ENCODE results near the gene PDCD1.
"Not testable (repeated sequence)": the region's sequence is repeated elsewhere in the genome, so short reads cannot be mapped to it uniquely, and the experiment has no call there.

The PDCD1 gene

DNA sequence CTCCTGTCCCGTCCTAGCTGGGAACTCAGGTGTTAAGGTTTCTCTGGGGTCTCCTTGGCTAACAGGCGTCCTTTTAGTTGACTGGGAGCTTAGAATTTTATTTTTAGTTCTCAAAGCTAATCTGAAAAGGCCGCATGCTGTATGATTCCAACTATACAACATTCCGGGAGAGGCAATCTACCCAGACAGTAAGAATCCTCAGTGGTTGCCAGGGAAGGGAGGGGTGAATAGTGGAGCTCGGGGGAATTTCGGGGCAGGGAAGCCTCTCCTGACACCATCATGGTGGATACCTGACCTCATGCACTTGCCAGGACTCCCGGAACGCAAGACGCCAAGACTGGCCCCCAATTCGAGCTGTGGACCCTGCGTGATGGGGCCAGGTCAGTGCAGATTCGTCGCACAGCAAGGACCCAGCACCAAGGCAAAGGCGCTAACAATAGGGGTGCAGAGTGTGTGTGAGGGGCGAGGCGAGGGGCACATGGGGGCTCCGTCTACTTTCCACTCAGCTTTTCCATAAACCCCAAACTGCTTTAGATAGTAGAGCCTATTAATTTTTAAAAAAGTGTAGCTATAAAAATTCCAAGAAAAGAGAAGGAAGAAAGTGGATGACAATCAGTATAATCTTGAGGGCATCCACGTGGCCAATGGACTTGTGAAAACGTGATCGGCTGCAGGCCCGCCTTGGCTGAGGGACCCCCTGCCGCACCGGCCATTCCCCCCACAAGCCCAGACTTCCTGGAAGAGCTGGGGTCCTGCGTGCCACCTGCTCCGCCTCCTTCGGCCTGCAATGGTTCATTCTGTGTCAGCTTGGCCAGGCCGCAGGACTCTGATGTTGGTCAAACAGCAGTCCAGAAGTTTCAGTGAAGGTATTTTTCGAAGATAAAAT, 17.3 kb downstream of the PDCD1 start:
- no peaks in the 10 kb centered on the region for H3K27me3 ChIP-seq (replicated peaks; ENCODE audit: control insufficient read depth, insufficient read depth, low read length)
- no peak overlapping the region for H3K4me3 ChIP-seq (replicated peaks; ENCODE audit: low read depth, low read length)
- no peaks in the 10 kb centered on the region for H3K36me3 ChIP-seq (ENCODE audit: control insufficient read depth, insufficient read depth, low read length)
- no peak for DNase-seq (ENCODE audit: extremely low read depth, insufficient read length)
- TF ChIP-seq, protein P1, sequence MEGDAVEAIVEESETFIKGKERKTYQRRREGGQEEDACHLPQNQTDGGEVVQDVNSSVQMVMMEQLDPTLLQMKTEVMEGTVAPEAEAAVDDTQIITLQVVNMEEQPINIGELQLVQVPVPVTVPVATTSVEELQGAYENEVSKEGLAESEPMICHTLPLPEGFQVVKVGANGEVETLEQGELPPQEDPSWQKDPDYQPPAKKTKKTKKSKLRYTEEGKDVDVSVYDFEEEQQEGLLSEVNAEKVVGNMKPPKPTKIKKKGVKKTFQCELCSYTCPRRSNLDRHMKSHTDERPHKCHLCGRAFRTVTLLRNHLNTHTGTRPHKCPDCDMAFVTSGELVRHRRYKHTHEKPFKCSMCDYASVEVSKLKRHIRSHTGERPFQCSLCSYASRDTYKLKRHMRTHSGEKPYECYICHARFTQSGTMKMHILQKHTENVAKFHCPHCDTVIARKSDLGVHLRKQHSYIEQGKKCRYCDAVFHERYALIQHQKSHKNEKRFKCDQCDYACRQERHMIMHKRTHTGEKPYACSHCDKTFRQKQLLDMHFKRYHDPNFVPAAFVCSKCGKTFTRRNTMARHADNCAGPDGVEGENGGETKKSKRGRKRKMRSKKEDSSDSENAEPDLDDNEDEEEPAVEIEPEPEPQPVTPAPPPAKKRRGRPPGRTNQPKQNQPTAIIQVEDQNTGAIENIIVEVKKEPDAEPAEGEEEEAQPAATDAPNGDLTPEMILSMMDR (IDR thresholded peaks at IDR 0.05; ENCODE audit: insufficient read depth, low read length, poor library complexity, severe bottlenecking), result no peak

DNA sequence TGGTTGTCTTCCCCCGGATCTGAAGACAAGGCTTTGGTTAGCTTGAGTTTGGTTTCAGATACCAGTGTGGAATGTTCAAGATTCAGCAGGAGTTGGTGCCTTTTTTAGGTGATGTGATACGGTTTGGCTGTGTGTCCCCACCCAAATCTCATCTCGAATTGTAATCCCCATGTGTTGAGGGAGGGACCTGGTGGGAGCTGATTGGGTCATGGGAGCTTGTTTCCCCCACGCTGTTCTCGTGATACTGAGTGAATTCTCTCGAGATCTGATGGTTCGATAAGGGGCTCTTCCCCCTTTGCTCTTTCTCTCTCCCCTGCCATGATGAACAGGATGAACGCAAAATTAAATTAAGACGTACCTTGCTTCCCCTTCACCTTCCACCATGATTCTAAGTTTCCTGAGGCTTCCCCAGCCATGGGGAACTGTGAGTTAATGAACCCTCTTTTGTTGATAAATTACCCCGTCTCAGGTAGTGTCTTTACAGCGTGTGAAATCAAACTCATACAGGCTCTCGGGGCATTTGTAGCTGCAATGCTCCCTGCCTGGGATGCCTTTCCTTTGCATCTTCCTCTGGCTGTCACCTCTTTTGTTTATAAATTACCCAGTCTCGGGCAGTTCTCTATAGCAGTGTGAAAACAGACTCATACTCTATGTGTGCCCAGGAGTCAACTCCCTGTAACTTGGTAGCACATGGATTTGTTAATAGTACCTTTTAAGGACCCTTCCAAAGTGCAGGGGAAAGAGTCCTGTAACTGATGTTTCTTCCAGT, 21.3 kb downstream of the PDCD1 start:
- Histone ChIP-seq H3K36me3 (ENCODE audit: control insufficient read depth, insufficient read depth, low read length) (no peaks in the 10 kb centered on the region), H3K27me3 (replicated peaks; ENCODE audit: control insufficient read depth, insufficient read depth, low read length) (no peaks in the 10 kb centered on the region), H3K4me3 (replicated peaks; ENCODE audit: low read depth, low read length) (no peak overlapping the region)
- TF ChIP-seq, protein P1 (IDR thresholded peaks at IDR 0.05; ENCODE audit: insufficient read depth, low read length, poor library complexity, severe bottlenecking), result no peak
- DNase-seq (ENCODE audit: extremely low read depth, insufficient read length), result no peak

DNA sequence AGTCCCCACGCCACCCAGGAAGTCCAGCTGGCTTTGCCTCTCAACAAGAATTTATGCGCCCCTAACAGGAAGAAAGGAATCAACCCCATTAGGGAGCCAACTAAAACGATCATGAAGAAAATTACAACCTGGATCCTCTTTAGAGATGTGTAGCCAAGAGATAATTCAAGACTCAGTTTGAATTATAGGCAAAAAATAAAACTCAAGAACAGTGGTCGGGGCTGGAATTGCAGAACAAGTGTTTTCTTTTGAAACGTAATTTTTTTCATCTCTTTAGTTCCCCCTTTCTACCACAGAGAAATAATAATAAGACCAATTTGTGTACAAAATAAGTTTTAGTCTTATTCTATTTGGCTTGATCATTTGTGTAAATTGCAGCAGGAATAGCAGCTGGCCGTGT, 22.4 kb downstream of the PDCD1 start:
- no peak overlapping the region for H3K4me3 ChIP-seq (replicated peaks; ENCODE audit: low read depth, low read length)
- DNase-seq (ENCODE audit: extremely low read depth, insufficient read length), result no peak
- no peaks in the 10 kb centered on the region for H3K36me3 ChIP-seq (ENCODE audit: control insufficient read depth, insufficient read depth, low read length)
- TF ChIP-seq, protein P1 (IDR thresholded peaks at IDR 0.05; ENCODE audit: insufficient read depth, low read length, poor library complexity, severe bottlenecking), result no peak
- H3K27me3 ChIP-seq (replicated peaks; ENCODE audit: control insufficient read depth, insufficient read depth, low read length), result no peaks in the 10 kb centered on the region

DNA sequence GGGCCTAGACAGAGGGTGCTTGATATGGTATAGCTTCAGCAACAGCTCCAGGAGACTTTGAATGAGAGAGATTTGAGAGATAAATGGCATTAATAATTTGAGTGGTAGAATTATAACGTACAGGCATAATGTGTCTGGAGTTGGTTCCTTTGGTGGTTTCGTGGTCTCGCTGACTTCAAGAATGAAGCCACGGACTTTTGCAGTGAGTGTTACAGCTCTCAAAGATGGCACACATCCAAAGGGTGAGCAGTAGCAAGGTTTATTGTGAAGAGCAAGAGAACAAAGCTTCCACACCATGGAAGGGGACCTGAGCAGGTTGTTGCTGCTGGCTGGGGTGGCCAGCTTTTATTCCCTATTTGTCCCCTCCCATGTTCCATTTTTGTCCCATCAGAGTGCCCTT, 23.1 kb downstream of the PDCD1 start:
- TF ChIP-seq, protein P1 (IDR thresholded peaks at IDR 0.05; ENCODE audit: insufficient read depth, low read length, poor library complexity, severe bottlenecking), result no peak

DNA sequence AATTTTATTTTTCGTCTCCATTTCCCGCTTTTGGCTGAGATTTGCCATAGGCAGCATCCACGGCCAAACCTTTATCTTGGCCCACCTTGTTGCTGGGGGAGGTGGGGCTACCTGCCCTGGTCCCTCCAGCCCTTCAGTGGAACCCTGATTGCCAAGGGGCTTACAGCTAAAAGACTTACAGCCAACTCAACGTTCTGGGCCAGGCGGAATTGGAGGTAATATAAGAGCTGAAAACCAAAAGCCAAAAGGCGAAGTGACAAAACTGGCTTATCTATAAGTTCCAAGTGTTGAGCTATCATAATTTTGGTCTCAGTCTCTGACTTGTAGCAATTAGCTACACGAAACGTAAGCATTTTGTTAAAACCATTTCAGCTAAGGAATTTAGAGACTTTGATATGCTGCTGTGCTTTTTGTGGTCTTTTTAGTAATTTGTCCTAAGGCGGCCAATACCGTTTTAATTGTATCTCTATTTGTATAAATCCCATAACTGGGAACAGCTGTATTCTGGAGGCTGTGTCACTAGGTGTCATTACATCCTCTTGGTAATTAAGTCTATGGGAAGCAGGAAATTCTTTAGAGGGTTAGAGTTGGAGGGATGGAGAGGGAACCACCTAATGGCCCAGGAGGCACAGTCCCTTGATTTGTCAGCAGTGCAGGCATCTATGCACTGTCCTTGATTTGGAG, 24.0 kb downstream of the PDCD1 start:
- TF ChIP-seq, protein P1 (IDR thresholded peaks at IDR 0.05; ENCODE audit: insufficient read depth, low read length, poor library complexity, severe bottlenecking), result no peak
- Histone ChIP-seq H3K36me3 (ENCODE audit: control insufficient read depth, insufficient read depth, low read length) (no peaks in the 10 kb centered on the region), H3K4me3 (replicated peaks; ENCODE audit: low read depth, low read length) (no peak overlapping the region), H3K27me3 (replicated peaks; ENCODE audit: control insufficient read depth, insufficient read depth, low read length) (no peaks in the 10 kb centered on the region)
- no peak for DNase-seq (ENCODE audit: extremely low read depth, insufficient read length)

More for the DNA sequence above, 23.1 kb downstream of the PDCD1 start:
- no peak for DNase-seq (ENCODE audit: extremely low read depth, insufficient read length)
- Histone ChIP-seq H3K4me3 (replicated peaks; ENCODE audit: low read depth, low read length) (no peak overlapping the region), H3K36me3 (ENCODE audit: control insufficient read depth, insufficient read depth, low read length) (no peaks in the 10 kb centered on the region), H3K27me3 (replicated peaks; ENCODE audit: control insufficient read depth, insufficient read depth, low read length) (no peaks in the 10 kb centered on the region)

DNA sequence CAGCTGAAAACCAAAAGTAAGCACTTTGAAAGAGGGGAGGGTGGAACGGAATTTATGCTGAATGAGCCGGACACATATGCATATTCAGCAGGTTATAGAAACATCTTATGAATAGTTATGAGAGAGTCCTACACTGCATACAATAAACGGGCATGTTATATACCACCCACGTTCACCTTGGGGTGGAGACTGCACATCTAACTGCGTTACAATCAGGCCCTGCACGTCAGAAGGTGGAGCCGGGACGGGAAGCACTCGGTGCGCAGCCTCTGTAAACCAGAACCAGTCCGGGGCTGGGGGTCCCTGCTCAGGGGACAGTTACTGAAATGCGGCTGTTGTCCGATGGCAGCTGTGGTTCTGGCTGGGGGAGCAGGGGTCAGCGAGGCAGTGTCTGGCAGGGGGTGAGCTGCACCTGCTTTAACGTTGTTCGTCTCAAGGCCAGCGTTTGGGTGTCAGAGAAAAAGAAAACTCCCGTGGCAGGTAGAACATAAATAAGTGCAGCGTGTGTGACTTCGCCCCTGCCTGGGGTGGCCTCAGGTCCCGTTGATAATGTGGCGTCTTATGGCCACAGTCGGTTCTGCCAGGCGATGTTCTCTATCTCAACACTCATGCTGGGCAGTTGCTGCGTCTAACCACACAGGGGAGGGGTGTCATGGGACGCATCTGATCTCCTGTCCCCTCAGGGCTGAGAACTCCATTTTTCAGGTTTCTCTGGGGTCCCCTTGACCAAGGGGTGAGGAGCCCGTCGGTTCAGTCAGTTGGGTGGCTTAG, 24.8 kb downstream of the PDCD1 start:
- not testable (repeated sequence) for H3K36me3 ChIP-seq (ENCODE audit: control insufficient read depth, insufficient read depth, low read length); DNase-seq (ENCODE audit: extremely low read depth, insufficient read length); H3K4me3 ChIP-seq (replicated peaks; ENCODE audit: low read depth, low read length); H3K27me3 ChIP-seq (replicated peaks; ENCODE audit: control insufficient read depth, insufficient read depth, low read length)

Data from GM06990 (cell line).